HepG2 (cell line): ENCODE measurements around the gene GPR107. TPM values are rescaled to one million over a fixed set of nuclear protein-coding genes. Genes with fewer than 3 reads are reported as not detected.

ENCODE experiments used
- ADNP ChIP-seq: sonication (generic); formaldehyde crosslinking; IDR thresholded peaks from 2 replicates; pipeline ENCODE4 v1.4.0; 2020; ENCODE audit warnings: missing genetic modification reagents
- CREBL2 ChIP-seq: sonication (generic); formaldehyde crosslinking; IDR thresholded peaks from 2 replicates; pipeline ENCODE4 v1.8.1; 2023; ENCODE audit warnings: missing genetic modification reagents, mild to moderate bottlenecking, borderline replicate concordance
- DMTF1 ChIP-seq: sonication (generic); formaldehyde crosslinking; IDR thresholded peaks from 2 replicates; pipeline ENCODE4 v1.4.0; 2020; ENCODE audit warnings: mild to moderate bottlenecking, missing genetic modification reagents
- DNMT1 ChIP-seq: sonication (generic); formaldehyde crosslinking; IDR thresholded peaks from 2 replicates; pipeline ENCODE4 v1.5.1; 2020; ENCODE audit warnings: mild to moderate bottlenecking, missing genetic modification reagents
- HDAC2 ChIP-seq: sonication (generic); formaldehyde crosslinking; IDR thresholded peaks from 2 replicates; pipeline ENCODE4 v1.4.0; 2020; ENCODE audit warnings: missing genetic modification reagents
- HIVEP1 ChIP-seq: sonication (generic); formaldehyde crosslinking; IDR thresholded peaks from 2 replicates; pipeline ENCODE4 v1.4.0; 2020; ENCODE audit warnings: mild to moderate bottlenecking, missing genetic modification reagents
- IRF1 ChIP-seq: sonication (generic); formaldehyde crosslinking; IDR thresholded peaks from 2 replicates; pipeline ENCODE4 v1.4.0; 2020; ENCODE audit warnings: low read depth, mild to moderate bottlenecking, missing genetic modification reagents
- KAT7 ChIP-seq: IDR thresholded peaks from 2 replicates; pipeline ENCODE4 v1.6.1; 2018; ENCODE audit warnings: borderline replicate concordance, missing compliant biosample characterization
- KMT2B ChIP-seq: IDR thresholded peaks from 2 replicates; pipeline ENCODE4 v1.6.1; 2016; ENCODE audit warnings: missing genetic modification reagents, missing compliant biosample characterization
- MIER3 ChIP-seq: IDR thresholded peaks from 2 replicates; pipeline ENCODE4 v1.6.1; 2016; ENCODE audit warnings: missing compliant biosample characterization, borderline replicate concordance
- MXD4 ChIP-seq: IDR thresholded peaks from 2 replicates; pipeline ENCODE4 v1.6.1; 2016; ENCODE audit warnings: mild to moderate bottlenecking, missing biosample characterization, missing genetic modification reagents
- RELA ChIP-seq: sonication (generic); formaldehyde crosslinking; IDR thresholded peaks from 2 replicates; pipeline ENCODE4 v1.4.0; 2020; ENCODE audit warnings: missing genetic modification reagents
- SCMH1 ChIP-seq: sonication (generic); formaldehyde crosslinking; IDR thresholded peaks from 2 replicates; pipeline ENCODE4 v1.9.0; 2021; ENCODE audit warnings: missing genetic modification reagents, mild to moderate bottlenecking, borderline replicate concordance
- TFE3 ChIP-seq: IDR thresholded peaks from 2 replicates; pipeline ENCODE4 v1.6.1; 2016
- ZKSCAN1 ChIP-seq: fragments of 150-350 bp; IDR thresholded peaks from 2 replicates; pipeline ENCODE4 v1.6.1; 2014; ENCODE audit warnings: low read length
- ZMYM3 ChIP-seq: sonication (generic); formaldehyde crosslinking; IDR thresholded peaks from 2 replicates; pipeline ENCODE4 v1.5.1; 2020; ENCODE audit warnings: mild to moderate bottlenecking, missing genetic modification reagents
- ZNF264 ChIP-seq: sonication (generic); formaldehyde crosslinking; IDR thresholded peaks from 2 replicates; pipeline ENCODE4 v1.4.0; 2020; ENCODE audit warnings: missing genetic modification reagents
- ZNF296 ChIP-seq: sonication (generic); formaldehyde crosslinking; conservative IDR thresholded peaks from 2 replicates; pipeline ENCODE4 v1.5.0; 2020; ENCODE audit warnings: mild to moderate bottlenecking, missing genetic modification reagents
- ZNF468 ChIP-seq: sonication (generic); formaldehyde crosslinking; IDR thresholded peaks from 2 replicates; pipeline ENCODE4 v1.8.0; 2022; ENCODE audit warnings: mild to moderate bottlenecking, moderate library complexity, missing genetic modification reagents
- ZNF564 ChIP-seq: sonication (generic); formaldehyde crosslinking; IDR thresholded peaks from 2 replicates; pipeline ENCODE4 v1.8.1; 2023; ENCODE audit warnings: mild to moderate bottlenecking, missing genetic modification reagents
- ZNF616 ChIP-seq: sonication (generic); formaldehyde crosslinking; IDR thresholded peaks from 2 replicates; pipeline ENCODE4 v1.5.0; 2020; ENCODE audit warnings: low read depth, mild to moderate bottlenecking, missing genetic modification reagents
- polyA plus RNA-seq, 8 experiments: library from polyadenylated mRNA; depleted of rRNA in 3 of 8; stranded (reverse) in 7 of 8; unstranded in 1 of 8; fragments of >200 nt; fragmentation: Illumina TruSeq in 4 of 8; extraction: Trizol in 4 of 8; gene quantifications; 2 replicates each; pipeline versions ENCODE4 v1.2.1 to v1.2.3, GENCODE V29; 2011 to 2016; ENCODE audit warnings: low read depth in 4 of 8, missing spikeins in 1 of 8, mixed read lengths in 1 of 8; ENCODE audit not compliant: insufficient read depth in 1 of 8
- total RNA-seq, 5 experiments: library from RNA; depleted of rRNA; stranded (reverse); fragments of >200 nt; fragmentation: Illumina TruSeq; extraction: Trizol; gene quantifications; 2 replicates each; pipeline ENCODE4 v1.2.3, GENCODE V29; 2016; ENCODE audit warnings: low read depth in 1 of 5

The GPR107 gene
- total and polyA plus RNA-seq, 2 of the 13 experiments (the other 11 are each of a cell fraction or from before 2014, with no cell fraction given): 22.5 to 24.4 TPM

- TF ChIP-seq IRF1 (no peak; the same call in 1 of the 2 replicates), ZNF296 (CRISPR knock-in tag) (peak; percentile 56; the same call in 1 of the 2 replicates), ZNF468 (CRISPR knock-in tag) (no peak), KAT7 (0 out of 2 replicates have a peak, but pooled peaks have one; percentile 71), DNMT1 (CRISPR knock-in tag) (no peak), RELA (CRISPR knock-in tag) (no peak), ZNF264 (CRISPR knock-in tag) (no peak), ZNF616 (CRISPR knock-in tag) (no peak), HIVEP1 (CRISPR knock-in tag) (0 out of 2 replicates have a peak, but pooled peaks have one; percentile 26), ZNF564 (0 out of 2 replicates have a peak, but pooled peaks have one; percentile 23), CREBL2 (CRISPR knock-in tag) (no peak), ADNP (CRISPR knock-in tag) (no peak), MIER3 (CRISPR knock-in tag) (no peak), HDAC2 (0 out of 2 replicates have a peak, but pooled peaks have one; percentile 20), DMTF1 (CRISPR knock-in tag) (no peak), SCMH1 (no peak), MXD4 (peak; percentile 62; the same call in 1 of the 2 replicates), TFE3 (CRISPR knock-in tag) (peak; percentile 45; the same call in 1 of the 2 replicates), ZKSCAN1 (no peak), ZMYM3 (CRISPR knock-in tag) (no peak), KMT2B (CRISPR knock-in tag) (no peak; the same call in 1 of the 2 replicates)
Measured at GRCh38 chr9:130043654-130044623, 9.8 kb upstream of the GPR107 start (continued).
